RWPE2 (cell line): ENCODE measurements around the gene ZMIZ1.

Experiments used
- ATAC-seq: fragments of 200-7000 bp; cut with Tn5 transposase; 3 replicates; pipeline ENCODE4 v1.9.1; 2021; ENCODE audit warnings: low read depth
- DNase-seq: peaks from one replicate; pipeline ENCODE4 v3.0.0-alpha.2; 2020; ENCODE audit warnings: low spot score
- H3K27ac ChIP-seq: fragments of 450-650 bp; 2 replicates; pipeline ENCODE4 v1.5.1; 2017; ENCODE audit warnings: mild to moderate bottlenecking; ENCODE audit not compliant: poor library complexity, severe bottlenecking
- H3K27me3 ChIP-seq: fragments of 250-450 bp; sonication (Bioruptor Pico); 2 replicates; pipeline ENCODE4 v1.5.1; 2021; ENCODE audit warnings: mild to moderate bottlenecking, moderate library complexity; ENCODE audit not compliant: insufficient read depth, poor library complexity, severe bottlenecking
- H3K36me3 ChIP-seq: fragments of 250-450 bp; sonication (Bioruptor Pico); 2 replicates; pipeline ENCODE4 v1.5.1; 2020; ENCODE audit warnings: low read depth, mild to moderate bottlenecking, moderate library complexity
- H3K4me1 ChIP-seq: fragments of 250-450 bp; sonication (Bioruptor Pico); 2 replicates; pipeline ENCODE4 v1.5.1; 2021; ENCODE audit warnings: mild to moderate bottlenecking, moderate library complexity; ENCODE audit not compliant: insufficient read depth, poor library complexity, severe bottlenecking
- H3K4me3 ChIP-seq: fragments of 250-450 bp; sonication (Bioruptor Pico); 2 replicates; pipeline ENCODE4 v1.5.1; 2021; ENCODE audit warnings: mild to moderate bottlenecking, moderate library complexity; ENCODE audit not compliant: severe bottlenecking
- H3K9me3 ChIP-seq: fragments of 250-450 bp; sonication (Bioruptor Pico); 2 replicates; pipeline ENCODE4 v1.5.1; 2021; ENCODE audit warnings: mild to moderate bottlenecking, moderate library complexity; ENCODE audit not compliant: severe bottlenecking
- CTCF ChIP-seq: fragments of 450-650 bp; IDR thresholded peaks from one replicate; pipeline ENCODE4 v1.5.1; 2017; ENCODE audit warnings: mild to moderate bottlenecking, moderate library complexity; ENCODE audit not compliant: poor library complexity, severe bottlenecking

Gene ZMIZ1

GRCh38 chr10:79191951-79192676 lies 123.3 kb downstream of the ZMIZ1 start:
- DNase-seq (no peak), ATAC-seq (no peak)
- no peaks in the 10 kb centered on the region for H3K27me3 ChIP-seq
- H3K9me3 ChIP-seq, result peaks cover 2% of the 10 kb centered on the region
- no peak overlapping the region for H3K27ac ChIP-seq
- H3K36me3 ChIP-seq, result peaks cover 13% of the 10 kb centered on the region
- H3K4me3 ChIP-seq, result no peak overlapping the region
- H3K4me1 ChIP-seq, result peaks cover 21% of the 10 kb centered on the region
- no peak for TF ChIP-seq CTCF

- Histone ChIP-seq H3K4me1 (peaks cover 21% of the 10 kb centered on the region), H3K4me3 (no peak overlapping the region), H3K9me3 (peaks cover 2% of the 10 kb centered on the region), H3K27me3 (no peaks in the 10 kb centered on the region), H3K27ac (no peak overlapping the region), H3K36me3 (peaks cover 13% of the 10 kb centered on the region)
- DNase-seq (no peak), ATAC-seq (peak; percentile 40; the same call in 2 of the 3 replicates)
- TF ChIP-seq CTCF, result no peak
Measured at GRCh38 chr10:79192677-79193003, 123.9 kb downstream of the ZMIZ1 start.

- H3K4me1 ChIP-seq, result peaks cover 21% of the 10 kb centered on the region
- peaks cover 14% of the 10 kb centered on the region for H3K36me3 ChIP-seq
- no peaks in the 10 kb centered on the region for H3K27me3 ChIP-seq
- H3K4me3 ChIP-seq, result no peak overlapping the region
- no peak for DNase-seq
- H3K9me3 ChIP-seq, result peaks cover 2% of the 10 kb centered on the region
- no peak for TF ChIP-seq CTCF
- no peak for ATAC-seq
- no peak overlapping the region for H3K27ac ChIP-seq
Measured at GRCh38 chr10:79193694-79194382, 125.1 kb downstream of the ZMIZ1 start.

GRCh38 chr10:79195091-79195923 lies 126.5 kb downstream of the ZMIZ1 start:
- H3K27ac ChIP-seq, result peak overlapping the region; percentile 35
- ATAC-seq, result peak; percentile 82
- TF ChIP-seq CTCF, result peak; percentile 94
- peak; percentile 83 for DNase-seq
- H3K27me3 ChIP-seq, result no peaks in the 10 kb centered on the region
- peaks cover 10% of the 10 kb centered on the region for H3K4me1 ChIP-seq
- H3K36me3 ChIP-seq, result peaks cover 14% of the 10 kb centered on the region
- no peak overlapping the region for H3K4me3 ChIP-seq
- peaks cover 2% of the 10 kb centered on the region for H3K9me3 ChIP-seq
